Stimulated activated naive CD8-positive, alpha-beta T cell treated with anti-CD3 and anti-CD28 coated beads, Interleukin-15, amount 100 ng/mL, for 72 hours (primary cell): Measurements from ENCODE around the gene GMDS.

Source experiments
- ATAC-seq: fragments of 150-1000 bp; cut with Tn5 transposase; 2 replicates; pipeline ENCODE4 v1.10.0; 2021; ENCODE audit warnings: mild to moderate bottlenecking, moderate library complexity
- DNase-seq, 2 donors: peaks; one replicate each; pipeline ENCODE4 v3.0.0; 2021 to 2022
- H3K27ac Mint-ChIP-seq, 2 donors: one replicate each; pipeline ENCODE4 v1.8.0; 2022; ENCODE audit warnings: mild to moderate bottlenecking in 2 of 2, mixed read lengths in 2 of 2, moderate library complexity in 2 of 2
- H3K27me3 Mint-ChIP-seq: one replicate; pipeline ENCODE4 v1.8.0; 2022; ENCODE audit warnings: mixed read lengths
- H3K4me1 Mint-ChIP-seq: one replicate; pipeline ENCODE4 v1.8.0; 2022; ENCODE audit warnings: mild to moderate bottlenecking, mixed read lengths
- H3K4me3 Mint-ChIP-seq, 2 donors: one replicate each; pipeline ENCODE4 v1.8.0; 2022; ENCODE audit warnings: mild to moderate bottlenecking in 2 of 2, mixed read lengths in 2 of 2, moderate library complexity in 1 of 2
- H3K9me3 Mint-ChIP-seq, 2 donors: one replicate each; pipeline ENCODE4 v1.8.0; 2022; ENCODE audit warnings: mixed read lengths in 2 of 2

The GMDS gene

DNA sequence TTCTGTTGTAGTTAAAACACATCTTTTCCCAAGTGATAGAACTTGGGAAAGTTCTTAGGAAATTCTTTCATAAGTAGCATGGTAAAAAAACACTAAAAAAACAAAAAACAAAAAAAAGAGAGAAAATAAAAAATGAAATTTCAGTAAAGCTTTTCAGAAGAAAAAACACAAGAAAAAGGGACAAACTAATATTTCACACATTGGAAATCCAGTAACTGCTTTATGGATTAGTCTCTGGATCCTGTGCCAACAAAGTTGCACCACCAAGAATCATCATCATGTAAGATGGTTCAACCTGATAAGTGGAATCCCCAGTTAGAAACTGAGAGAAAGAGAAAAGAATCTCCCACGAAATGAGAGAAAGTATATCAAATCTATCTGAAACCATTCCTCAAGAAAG is 144.2 kb downstream of the GMDS start:
- Mint-ChIP-seq H3K4me1 (peaks cover 6% of the 10 kb centered on the region), H3K9me3 (no peaks in the 10 kb centered on the region), H3K4me3 (no peak overlapping the region), H3K27me3 (no peaks in the 10 kb centered on the region), H3K27ac (no peak overlapping the region)
- ATAC-seq (no peak), DNase-seq (no peak)

DNA sequence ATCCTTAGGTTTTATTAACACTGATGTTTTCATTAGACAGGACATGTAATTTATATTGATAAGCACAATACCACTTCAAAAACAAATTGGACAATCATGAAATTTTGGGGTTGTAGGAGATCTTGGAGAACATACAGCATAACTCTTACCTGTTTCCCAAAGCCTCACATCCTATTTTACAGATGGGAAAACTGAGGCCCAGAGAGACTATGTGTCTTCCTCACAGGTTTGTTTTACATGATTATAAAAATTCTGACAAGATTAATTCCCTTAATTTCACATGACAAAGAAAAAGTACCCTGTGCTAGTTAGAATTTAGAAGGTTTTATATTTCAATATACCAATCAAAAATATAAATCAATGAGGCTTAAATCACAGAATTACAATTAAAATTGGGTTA is 145.5 kb downstream of the GMDS start:
- Mint-ChIP-seq H3K4me3 (no peak overlapping the region), H3K27ac (no peak overlapping the region), H3K27me3 (no peaks in the 10 kb centered on the region), H3K9me3 (no peaks in the 10 kb centered on the region), H3K4me1 (peaks cover 6% of the 10 kb centered on the region)
- ATAC-seq = no peak
- no peak for DNase-seq

DNA sequence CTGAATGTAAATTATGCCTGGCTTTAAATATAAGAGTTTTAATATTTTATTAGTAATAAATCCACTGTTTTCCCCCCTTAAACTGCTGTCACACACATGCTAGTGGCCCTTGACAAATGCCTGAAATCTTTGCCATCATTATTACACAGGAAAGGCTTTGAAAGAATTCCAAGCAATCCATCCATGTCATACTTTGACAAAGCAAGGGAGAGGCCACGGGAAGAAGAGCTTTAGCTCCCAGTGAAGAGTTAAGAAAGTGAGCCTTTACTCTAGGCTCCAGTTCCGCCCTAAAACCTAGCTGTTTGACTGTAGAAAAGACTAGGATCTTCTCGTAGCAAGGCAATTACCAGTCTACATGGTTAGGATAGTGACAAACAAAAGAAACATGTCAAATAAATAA is 147.9 kb downstream of the GMDS start:
- no peaks in the 10 kb centered on the region for H3K9me3 Mint-ChIP-seq

DNA sequence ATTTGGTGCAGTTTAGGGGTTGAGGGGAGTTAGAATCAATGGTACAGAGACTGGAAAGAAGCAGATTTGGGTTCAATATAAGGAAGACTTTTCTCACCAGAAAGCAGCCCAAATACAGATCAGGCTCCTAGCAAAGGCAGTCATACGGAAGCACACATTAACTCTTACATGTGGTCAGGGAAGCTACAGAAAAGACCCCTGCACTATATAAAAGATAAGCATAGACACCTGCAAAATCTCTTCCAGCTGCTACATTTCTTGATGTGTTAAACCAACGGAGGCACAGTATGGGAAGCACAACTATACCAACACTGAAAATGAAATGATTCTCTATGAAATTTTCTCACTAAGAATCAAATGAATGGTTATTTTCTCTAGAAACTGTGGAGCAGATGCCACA is 150.8 kb downstream of the GMDS start:
- Mint-ChIP-seq H3K27me3 (no peaks in the 10 kb centered on the region), H3K27ac (no peak overlapping the region), H3K9me3 (no peaks in the 10 kb centered on the region), H3K4me3 (no peak overlapping the region), H3K4me1 (peaks cover 6% of the 10 kb centered on the region)
- DNase-seq (no peak), ATAC-seq (no peak)

More for the DNA sequence above, 147.9 kb downstream of the GMDS start:
- Mint-ChIP-seq H3K27me3 (no peaks in the 10 kb centered on the region), H3K4me1 (no peaks in the 10 kb centered on the region), H3K4me3 (no peak overlapping the region), H3K27ac (no peak overlapping the region)
- DNase-seq = no peak
- no peak for ATAC-seq

DNA sequence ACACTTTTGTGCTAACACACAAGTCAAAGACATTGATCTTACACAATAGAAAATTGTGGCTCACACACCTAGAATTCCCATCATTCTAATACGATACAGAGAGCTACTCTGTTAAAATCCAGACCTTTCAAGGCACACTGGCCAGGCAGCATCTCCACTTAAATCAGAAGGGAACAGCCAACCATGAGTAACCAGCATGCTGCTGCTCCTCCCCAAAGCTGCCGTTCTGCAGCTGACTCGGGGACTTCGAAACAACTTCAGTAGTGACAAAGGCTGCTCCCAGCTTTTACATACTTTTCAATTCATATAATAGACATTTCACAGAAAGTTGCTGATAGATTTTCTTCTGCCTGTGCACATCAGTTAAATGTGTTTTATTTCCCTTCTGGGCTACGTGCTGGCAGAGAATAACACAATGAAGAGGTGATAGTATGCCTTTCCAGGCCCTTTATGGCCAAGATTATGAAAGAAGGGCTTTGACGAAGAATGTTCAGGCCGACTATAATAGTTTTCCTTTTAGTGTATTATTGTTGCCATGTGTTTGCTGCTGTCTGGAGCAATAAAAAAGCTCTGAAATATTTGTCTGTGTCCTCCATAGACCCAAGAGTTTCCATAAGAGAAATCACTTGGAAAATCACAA is 159.0 kb downstream of the GMDS start:
- H3K9me3 Mint-ChIP-seq = no peaks in the 10 kb centered on the region
- peaks cover 9% of the 10 kb centered on the region for H3K27me3 Mint-ChIP-seq
- no peak overlapping the region for H3K27ac Mint-ChIP-seq
- H3K4me1 Mint-ChIP-seq = peaks cover 21% of the 10 kb centered on the region
- ATAC-seq = no peak
- no peak overlapping the region for H3K4me3 Mint-ChIP-seq
- DNase-seq = no peak

DNA sequence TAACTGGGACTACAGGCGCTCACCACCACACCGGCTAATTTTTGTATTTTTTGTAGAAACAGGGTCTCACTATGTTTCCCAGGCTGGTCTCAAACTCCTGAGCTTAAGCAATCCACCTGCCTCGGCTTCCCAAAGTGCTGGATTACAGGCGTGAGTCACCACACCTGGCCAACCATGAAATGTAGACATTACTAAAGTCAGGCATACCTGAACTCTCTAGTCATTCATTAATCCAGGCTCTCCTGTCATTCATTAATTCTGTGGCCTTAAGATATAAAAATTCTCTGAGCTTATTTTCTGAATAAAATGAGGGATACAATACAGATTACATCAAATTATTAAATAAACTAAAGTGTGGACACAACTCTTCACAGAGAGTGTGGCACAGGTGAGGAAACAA is 159.7 kb downstream of the GMDS start:
- DNase-seq (no peak), ATAC-seq (no peak)
- Mint-ChIP-seq H3K27me3 (peaks cover 9% of the 10 kb centered on the region), H3K27ac (peak overlapping the region in 1 of 2 donors; percentile 27), H3K4me1 (peaks cover 29% of the 10 kb centered on the region), H3K4me3 (no peak overlapping the region), H3K9me3 (no peaks in the 10 kb centered on the region)

DNA sequence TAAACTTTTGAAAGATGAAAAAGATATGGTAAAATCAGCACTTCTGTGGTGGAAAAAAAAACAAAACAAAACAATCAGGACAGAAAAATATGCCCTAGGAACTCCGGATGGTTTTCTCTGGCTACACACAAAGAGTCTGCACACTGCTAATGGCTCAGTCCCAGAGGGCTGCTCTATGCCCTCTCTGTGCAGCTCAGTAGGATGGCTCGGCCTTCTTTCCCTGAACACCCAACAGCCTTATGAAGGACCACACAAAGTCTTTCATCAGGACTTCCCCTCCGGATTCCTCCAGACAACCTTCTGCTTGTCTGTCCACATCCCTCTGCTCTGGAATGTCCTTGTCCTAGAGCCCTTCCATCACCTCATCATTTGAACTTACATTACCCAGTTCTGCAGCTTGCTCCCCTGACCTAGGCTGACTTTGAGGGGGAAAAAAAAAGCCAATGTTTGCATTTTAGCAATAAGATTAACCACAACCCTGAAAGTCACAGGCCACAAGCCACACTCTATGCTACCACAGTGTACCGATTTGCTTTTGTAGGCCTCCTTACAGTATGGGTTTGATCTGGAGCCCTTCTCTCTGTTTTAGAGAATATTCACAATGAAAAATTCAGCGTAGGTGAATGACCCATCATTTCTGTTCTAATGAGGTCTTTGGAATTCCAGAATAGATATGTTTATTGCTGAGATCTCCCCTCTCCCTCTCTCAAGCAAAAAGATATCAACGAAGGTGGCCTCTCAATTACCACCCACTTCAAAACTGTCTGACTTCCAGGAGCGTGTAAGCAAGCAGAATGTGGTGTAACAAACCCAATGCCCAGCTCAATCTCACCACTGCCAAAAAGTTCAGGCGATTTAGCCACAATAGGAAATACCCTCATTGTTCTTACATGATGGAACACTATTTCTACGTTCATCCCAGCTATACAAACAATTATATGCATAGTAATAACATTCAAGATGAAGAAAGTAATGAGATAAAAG is 164.0 kb downstream of the GMDS start:
- Mint-ChIP-seq H3K27me3 (peaks cover 9% of the 10 kb centered on the region), H3K9me3 (peaks cover 0 to 8% of the 10 kb centered on the region in 2 donors)

DNA sequence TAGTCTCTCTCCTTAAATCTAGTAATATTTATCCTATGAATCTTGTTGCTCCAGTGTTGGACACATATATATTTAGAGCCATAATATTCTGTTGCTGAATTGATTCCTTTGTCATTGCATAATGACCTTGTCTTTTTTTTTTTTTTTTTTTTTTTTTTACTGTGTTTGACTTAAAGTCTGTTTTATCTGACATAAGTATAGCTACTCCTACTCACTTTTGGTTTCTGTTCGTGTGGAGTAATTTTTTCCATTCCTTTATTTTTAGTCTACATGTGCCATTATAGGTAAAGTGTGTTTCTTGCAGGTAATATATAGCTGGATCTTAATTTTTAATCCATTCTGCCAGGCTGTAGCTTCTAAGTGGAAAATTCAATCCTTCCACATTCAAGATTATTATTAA is 166.5 kb downstream of the GMDS start:
- Mint-ChIP-seq H3K27ac (no peak overlapping the region), H3K4me1 (peaks cover 54% of the 10 kb centered on the region)
- ATAC-seq = no peak

More for the DNA sequence above, 164.0 kb downstream of the GMDS start:
- Mint-ChIP-seq H3K27ac (peak overlapping the region in 1 of 2 donors; percentile 19), H3K4me1 (peaks cover 54% of the 10 kb centered on the region), H3K4me3 (peak overlapping the region; percentile 58 to 60)
- ATAC-seq (peak; percentile 98), DNase-seq (peak; percentile 66 to 75)

DNA sequence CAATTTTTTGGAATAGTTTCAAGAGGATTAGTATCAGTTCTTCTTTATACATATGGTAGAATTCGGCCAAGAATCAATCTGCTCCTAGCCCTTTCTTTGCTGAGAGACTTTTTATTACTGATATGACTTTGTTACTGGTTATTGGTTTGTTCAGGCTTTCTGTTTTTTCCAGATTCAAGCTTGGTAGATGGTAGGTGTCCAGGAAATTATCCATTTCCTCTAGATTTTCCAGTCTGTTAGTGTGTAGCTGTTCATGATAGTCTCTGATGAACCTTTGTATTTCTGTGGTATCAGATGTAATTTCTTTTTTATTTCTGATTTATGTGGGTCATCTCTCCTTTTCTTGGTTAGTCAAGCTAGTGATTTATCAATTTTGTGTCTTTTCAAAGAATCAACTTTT is 167.6 kb downstream of the GMDS start:
- Mint-ChIP-seq H3K27me3 (peaks cover 1% of the 10 kb centered on the region), H3K4me1 (peaks cover 52% of the 10 kb centered on the region)
- ATAC-seq = no peak

More for the DNA sequence above, 166.5 kb downstream of the GMDS start:
- H3K9me3 Mint-ChIP-seq = peaks cover 0 to 8% of the 10 kb centered on the region in 2 donors
- no peak for DNase-seq
- peaks cover 9% of the 10 kb centered on the region for H3K27me3 Mint-ChIP-seq
- H3K4me3 Mint-ChIP-seq = peak overlapping the region; percentile 44 to 65

DNA sequence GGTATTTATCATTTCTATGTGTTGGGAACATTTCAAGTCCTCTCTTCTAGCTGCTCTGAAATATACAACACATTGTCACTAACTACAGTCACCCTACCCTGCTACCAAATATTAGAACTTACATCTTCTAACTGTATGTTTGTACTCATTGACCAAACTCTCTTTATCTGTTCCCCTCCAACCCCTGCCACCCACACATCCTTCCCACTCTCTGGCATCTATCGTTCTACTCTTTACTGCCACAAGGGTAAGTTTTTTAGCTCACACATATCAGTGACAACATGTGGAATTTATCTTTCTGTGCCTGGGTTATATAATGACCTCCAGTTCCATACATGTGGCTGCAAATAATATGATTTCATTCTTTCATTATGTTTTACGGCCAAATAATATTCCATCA is 171.9 kb downstream of the GMDS start:
- ATAC-seq (no peak), DNase-seq (no peak)
- Mint-ChIP-seq H3K9me3 (peaks cover 13 to 17% of the 10 kb centered on the region in 2 donors), H3K27me3 (no peaks in the 10 kb centered on the region), H3K27ac (no peak overlapping the region), H3K4me1 (peaks cover 9% of the 10 kb centered on the region), H3K4me3 (no peak overlapping the region)

More for the DNA sequence above, 167.6 kb downstream of the GMDS start:
- Mint-ChIP-seq H3K27ac (no peak overlapping the region), H3K4me3 (no peak overlapping the region), H3K9me3 (peaks cover 0 to 8% of the 10 kb centered on the region in 2 donors)
- no peak for DNase-seq

DNA sequence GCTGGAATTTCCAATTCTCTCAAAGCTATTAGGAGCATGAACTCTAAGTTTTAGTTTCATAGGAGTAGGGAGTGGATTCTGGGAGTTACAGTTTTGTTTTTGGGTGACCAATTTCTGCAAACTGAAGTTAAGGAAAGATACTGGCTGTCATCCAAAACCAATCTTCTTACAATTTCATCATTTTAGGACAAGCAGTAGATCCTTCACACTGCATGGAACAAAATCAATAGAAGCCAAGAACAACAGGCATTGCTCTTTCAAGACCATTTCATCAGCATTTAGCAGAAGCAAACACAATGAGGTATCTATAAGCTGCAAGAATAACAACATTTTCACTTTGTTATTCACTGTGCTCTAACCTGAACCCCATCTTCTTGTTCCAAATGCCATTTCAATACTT is 173.0 kb downstream of the GMDS start:
- Mint-ChIP-seq H3K27me3 (no peaks in the 10 kb centered on the region), H3K4me1 (peaks cover 5% of the 10 kb centered on the region), H3K9me3 (peaks cover 5 to 18% of the 10 kb centered on the region in 2 donors), H3K27ac (no peak overlapping the region), H3K4me3 (no peak overlapping the region)
- no peak for DNase-seq
- no peak for ATAC-seq

DNA sequence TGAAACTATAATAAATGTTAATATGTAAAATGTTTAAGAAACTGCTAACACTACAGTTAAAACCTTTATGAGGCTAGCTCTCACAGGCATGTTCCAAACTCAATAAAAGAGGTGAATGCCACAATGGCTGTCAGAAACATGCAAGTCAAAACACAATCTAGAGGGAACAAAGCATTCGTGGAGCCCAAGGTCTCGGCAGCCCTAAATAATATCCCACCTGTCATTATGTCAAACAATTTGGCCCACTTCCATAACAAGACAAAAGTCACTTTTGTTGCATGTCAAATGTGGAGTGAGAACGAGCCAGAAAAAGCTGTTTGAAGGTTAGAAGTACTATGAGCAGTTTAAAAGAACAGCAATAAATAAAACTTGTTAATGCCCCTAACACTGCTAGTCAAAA is 181.9 kb downstream of the GMDS start:
- peaks cover 0 to 12% of the 10 kb centered on the region in 2 donors for H3K9me3 Mint-ChIP-seq
- DNase-seq (no peak), ATAC-seq (no peak)
- H3K27ac Mint-ChIP-seq = no peak overlapping the region
- H3K27me3 Mint-ChIP-seq = no peaks in the 10 kb centered on the region
- H3K4me3 Mint-ChIP-seq = no peak overlapping the region
- H3K4me1 Mint-ChIP-seq = no peaks in the 10 kb centered on the region

DNA sequence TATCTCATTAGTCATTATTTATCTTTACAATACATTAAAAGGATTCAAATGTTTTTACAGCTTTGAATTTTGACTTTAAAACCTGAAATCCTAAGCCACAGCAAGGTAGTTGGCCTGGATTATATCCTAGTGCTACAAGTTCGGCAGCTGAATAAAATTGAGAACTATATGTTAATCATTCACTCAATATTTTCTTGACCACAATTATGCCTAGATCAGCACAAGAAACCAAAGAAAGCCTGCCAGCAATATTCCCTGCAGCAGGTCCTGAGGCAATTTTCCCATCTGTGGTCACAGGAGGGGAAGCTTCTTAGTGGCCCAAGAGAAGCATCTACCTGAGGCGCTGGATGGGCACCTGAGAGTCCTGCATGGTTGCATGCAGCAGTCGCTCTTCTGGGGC is 183.5 kb downstream of the GMDS start:
- H3K4me1 Mint-ChIP-seq = no peaks in the 10 kb centered on the region
- H3K27me3 Mint-ChIP-seq = no peaks in the 10 kb centered on the region
- DNase-seq (no peak), ATAC-seq (no peak)
- no peak overlapping the region for H3K4me3 Mint-ChIP-seq
- H3K27ac Mint-ChIP-seq = no peak overlapping the region
- peaks cover 0 to 12% of the 10 kb centered on the region in 2 donors for H3K9me3 Mint-ChIP-seq

DNA sequence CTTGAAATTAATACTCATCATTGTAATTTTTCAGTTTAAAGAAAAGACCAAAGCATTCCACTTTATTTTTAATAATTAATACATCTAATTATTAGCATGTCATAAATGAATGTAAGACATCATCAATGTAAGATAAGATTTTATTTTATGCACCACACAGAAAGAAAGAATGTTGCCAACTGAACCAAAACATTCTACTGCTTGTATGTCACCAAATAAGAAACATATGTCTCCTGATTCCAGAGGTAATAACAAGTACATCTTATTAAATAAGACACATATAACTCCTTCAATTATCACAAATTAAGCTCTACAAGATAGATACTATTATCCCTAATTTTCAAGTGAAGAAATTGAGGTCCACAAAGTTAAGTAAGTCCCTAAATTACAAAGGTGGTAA is 189.5 kb downstream of the GMDS start:
- no peak for ATAC-seq
- Mint-ChIP-seq H3K9me3 (peaks cover 0 to 9% of the 10 kb centered on the region in 2 donors), H3K27ac (no peak overlapping the region), H3K4me1 (peaks cover 6% of the 10 kb centered on the region), H3K4me3 (no peak overlapping the region), H3K27me3 (no peaks in the 10 kb centered on the region)
- no peak for DNase-seq

DNA sequence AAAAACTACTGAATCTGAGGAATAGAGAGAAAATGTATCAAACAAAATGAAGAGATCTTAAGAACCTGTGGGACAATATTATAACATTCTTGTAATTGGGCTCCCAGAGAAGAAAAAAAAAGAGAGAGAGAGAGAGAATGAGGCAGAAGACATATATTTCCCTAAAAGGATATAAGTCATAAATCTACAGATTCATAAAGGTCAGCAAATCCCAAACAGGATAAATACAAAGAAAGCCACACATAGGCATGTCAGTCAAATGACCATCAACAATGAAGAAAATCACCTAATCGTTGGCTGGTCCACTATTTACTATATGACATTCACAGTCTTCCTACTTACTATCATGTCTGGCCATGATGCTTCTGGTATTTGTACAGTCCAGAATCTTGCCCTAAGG is 190.3 kb downstream of the GMDS start:
- no peak for DNase-seq
- no peak overlapping the region for H3K4me3 Mint-ChIP-seq
- ATAC-seq = no peak
- H3K27me3 Mint-ChIP-seq = no peaks in the 10 kb centered on the region
- H3K27ac Mint-ChIP-seq = no peak overlapping the region
- H3K4me1 Mint-ChIP-seq = peaks cover 6% of the 10 kb centered on the region
- peaks cover under 1 to 3% of the 10 kb centered on the region in 2 donors for H3K9me3 Mint-ChIP-seq

DNA sequence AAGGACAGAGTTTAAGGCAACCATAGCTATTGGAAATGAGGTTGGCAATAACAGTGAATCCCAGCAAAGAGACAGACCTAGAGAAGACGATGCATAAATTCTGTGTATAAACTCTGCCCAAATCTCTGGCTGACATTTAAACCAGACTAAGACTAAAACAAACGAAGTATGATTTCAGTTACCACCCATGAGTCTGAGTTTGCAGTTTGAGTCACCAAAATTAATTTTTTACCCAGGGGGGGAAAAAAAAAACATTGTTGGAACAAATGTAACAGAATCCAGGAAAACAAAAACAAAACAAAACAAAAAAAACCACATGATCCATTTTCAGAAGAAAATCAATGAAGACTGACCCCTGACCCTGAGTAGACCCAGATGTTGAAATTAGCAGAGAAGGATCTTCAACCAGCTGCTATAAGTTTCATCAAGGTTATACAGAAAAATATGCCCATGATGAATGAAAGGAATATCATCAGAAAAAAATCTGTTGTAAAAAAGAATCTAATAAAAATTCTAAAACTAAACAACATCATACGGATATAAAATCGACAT is 190.8 kb downstream of the GMDS start:
- H3K9me3 Mint-ChIP-seq = peaks cover 0 to 8% of the 10 kb centered on the region in 2 donors
- peaks cover 6% of the 10 kb centered on the region for H3K4me1 Mint-ChIP-seq
- H3K27me3 Mint-ChIP-seq = no peaks in the 10 kb centered on the region
- H3K4me3 Mint-ChIP-seq = no peak overlapping the region
- ATAC-seq = no peak
- H3K27ac Mint-ChIP-seq = no peak overlapping the region
- no peak for DNase-seq
